HG02884 (cell line): Measurements from ENCODE around the gene DOCK6.

Experiments used
- ATAC-seq: cut with Tn5 transposase; IDR thresholded peaks from one replicate; pipeline ENCODE4 v1.9.1; 2021; ENCODE audit warnings: mild to moderate bottlenecking, moderate library complexity; ENCODE audit not compliant: unreplicated experiment

DOCK6 gene

DNA sequence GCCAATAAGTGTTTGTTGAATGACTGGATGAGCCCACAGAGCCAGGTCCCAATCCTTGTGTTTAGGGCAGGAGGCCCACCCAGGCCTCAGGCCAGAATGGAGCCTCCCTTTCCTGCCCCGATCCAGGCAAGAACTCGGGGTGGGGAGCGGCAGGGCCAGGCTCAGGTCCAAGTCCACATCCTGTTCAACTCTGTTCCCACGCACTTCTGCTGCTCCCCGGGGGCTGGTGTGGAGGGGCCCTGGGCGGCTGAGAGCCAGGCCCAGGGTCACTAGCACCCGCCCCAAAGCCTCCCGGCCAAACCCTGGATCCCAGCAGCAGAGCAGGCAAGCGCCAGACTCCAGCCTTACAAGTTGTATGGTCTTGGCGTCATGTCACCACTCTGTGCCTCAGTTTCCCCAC is 14.9 kb downstream of the DOCK6 start:
- no peak for ATAC-seq

DNA sequence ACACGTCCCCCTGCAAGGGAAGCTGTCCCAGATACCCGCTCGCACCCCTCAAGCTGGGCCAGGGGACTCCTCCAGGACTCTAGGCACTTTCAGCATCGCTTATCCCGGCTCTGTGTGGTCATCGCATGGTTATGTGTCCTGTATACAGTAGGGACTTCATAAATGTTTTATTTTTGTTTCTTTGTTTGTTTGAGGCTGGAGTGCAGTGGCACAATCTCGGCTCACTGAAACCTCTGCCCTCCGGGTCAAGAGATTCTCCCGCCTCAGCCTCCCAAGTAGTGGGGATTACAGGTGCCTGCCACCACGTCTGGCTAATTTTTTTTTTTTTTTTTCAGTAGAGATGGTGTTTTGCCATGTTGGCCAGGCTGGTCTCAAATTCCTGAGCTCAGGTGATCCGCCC is 15.4 kb downstream of the DOCK6 start:
- no peak for ATAC-seq

DNA sequence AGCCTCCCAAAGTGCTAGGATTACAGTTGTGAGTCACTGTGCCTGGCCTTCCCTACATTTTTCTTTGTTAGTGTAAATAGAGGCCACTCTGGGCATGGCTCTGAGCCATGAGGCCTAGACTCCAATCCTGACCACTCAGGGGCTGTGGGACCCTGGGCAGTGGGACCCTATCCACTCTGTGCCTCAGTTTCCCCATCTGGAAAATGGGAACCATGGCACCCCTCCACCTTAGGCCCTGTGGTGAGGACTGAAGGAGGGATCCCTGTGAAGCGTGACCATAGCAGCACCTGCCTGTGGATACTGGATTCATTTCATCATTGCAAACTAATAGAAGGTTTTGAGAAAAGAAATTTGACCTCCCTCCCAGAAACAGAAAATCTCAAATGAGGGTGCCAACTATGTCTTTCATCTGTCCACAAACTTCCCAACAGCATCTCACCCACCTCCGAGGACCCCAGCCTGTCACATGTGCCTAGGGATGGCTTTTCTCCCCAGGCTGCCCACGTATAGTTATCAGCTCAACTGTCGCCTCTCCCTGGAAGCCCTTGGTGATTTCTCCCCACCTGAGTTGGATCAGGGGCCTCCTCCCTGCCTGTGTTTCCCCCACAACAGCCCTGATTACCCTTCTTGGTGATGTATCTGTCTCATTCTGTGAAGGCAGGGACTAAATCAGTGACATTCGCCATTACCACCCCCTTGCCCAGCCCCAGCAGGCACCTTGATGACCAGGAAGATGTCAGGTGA is 17.3 kb downstream of the DOCK6 start:
- no peak for ATAC-seq

DNA sequence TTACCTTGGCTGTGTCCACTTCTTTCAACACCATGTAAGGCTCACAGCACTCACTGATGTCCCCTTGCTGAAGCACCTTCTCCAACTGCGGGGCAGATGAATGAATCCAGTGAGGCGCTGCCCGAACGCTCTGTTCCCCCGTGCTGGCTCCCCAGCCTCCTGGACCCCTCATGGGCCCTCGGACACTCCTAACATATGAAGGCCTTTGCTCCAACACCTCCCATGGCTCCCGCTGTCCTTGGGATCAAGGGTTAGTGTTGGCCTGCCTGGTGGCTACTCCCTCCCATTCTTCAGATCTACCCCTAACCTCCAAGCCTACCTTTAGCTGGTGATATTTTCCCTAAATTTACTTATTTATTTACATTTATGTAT is 18.5 kb downstream of the DOCK6 start:
- ATAC-seq = no peak

DNA sequence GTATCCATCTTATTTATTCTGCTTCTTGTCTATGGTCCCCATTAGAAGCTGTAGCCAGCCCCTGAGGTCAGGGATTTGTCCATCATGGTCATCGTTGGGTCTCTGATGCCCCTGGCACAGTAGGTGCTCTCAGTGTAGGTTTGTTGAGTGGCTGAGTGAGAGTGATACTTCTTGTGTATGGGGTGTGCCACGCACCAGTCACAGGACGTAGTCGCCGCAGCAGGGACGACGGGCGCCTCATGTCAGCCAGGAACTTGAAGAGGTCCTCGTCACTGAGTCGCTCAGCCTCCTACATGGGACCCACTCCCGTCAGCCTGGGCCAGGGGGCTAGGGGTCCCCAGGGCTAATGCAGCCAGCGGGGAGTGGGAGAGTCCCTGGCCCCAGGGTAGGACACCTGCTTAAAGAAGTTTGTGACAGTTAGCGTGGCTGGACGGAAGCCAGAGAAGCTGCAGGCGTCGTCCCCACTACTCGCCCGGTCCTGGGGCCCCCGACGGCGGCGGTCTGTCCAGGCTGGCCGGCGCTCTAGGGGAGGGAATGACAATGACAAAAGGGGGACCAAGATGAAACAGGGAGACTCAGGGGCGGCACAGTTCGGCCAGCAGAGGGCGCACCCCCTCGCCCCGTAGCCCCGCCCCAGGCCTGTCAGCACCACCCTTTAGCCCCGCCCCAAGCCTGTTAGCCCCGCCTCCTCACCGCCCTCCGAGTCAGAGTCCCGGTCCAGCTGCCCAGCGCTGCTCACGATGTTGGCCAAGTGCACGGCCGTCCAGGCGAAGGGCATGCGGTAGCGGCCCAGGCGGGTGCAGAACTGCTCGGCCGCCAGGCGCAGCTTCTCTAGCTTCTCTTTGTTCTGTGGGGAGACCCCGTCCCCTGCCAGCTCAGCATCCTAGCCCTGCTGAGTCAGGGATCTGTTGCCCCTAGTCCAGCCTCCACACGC is 19.2 kb downstream of the DOCK6 start:
- ATAC-seq = no peak

DNA sequence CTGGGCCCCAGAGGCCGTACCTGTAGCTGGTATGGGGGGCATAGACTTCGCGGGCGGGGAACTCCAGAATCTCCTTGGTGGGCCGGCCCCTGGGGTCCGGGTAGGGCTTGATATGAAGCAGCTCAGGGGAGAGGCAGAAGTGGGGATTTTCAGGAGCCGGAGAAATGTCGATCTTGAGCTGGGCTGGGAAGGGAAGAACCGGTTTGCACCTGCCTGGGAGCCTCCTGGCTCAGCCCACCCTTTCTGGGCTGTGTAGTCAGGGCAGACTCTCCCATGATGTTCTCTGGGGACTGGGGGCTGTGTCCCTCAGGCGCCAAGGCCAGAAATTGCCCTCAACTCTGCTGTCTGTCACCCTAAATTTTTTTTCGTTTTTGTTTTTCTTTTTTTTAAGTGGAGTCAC is 20.3 kb downstream of the DOCK6 start:
- no peak for ATAC-seq

DNA sequence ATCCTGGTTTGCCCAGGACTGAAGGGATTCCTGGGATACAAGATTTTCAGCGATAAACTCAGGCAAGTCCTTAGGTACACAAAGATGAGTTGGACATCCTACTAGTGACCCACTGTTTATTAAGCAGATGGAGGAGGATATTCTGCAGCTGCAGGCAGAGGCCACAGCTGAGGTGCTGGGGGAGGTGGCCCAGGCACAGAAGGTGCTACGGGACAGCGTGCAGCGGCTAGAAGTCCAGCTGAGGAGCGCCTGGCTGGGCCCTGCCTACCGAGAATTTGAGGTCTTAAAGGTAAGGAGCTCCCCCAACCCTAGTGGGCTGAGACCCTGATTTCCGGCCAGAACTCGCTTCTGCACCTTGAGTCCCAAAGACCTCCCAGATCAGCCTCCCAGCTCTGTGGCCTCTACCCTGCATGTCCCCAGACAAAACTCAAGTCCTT is 22.3 kb downstream of the DOCK6 start:
- no peak for ATAC-seq

DNA sequence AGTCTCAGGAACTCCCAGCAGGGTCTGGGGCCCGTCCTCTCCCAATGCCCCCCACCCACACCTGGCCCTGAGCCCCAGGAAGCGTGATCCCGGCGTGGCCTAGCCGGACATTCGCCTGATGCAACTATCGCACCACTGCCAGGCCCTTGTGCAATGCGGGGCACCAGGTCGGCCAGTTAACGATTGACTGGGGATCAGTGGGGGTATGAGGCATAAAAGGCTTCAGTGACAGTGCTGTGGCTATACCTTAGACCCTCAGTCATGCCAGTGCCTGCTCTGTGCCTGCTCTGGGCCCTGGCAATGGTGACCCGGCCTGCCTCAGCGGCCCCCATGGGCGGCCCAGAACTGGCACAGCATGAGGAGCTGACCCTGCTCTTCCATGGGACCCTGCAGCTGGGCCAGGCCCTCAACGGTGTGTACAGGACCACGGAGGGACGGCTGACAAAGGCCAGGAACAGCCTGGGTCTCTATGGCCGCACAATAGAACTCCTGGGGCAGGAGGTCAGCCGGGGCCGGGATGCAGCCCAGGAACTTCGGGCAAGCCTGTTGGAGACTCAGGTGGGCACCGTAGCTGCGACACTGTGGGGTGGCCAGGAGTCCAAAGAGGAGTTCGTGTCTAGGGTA is 22.8 kb downstream of the DOCK6 start, which contains the start of gene ANGPTL8:
TSS of gene ANGPTL8 (plus strand) at position 243 of the 624 bp plus-strand sequence. CDS start at position 262, 19 bp downstream.
- ATAC-seq = no peak

DNA sequence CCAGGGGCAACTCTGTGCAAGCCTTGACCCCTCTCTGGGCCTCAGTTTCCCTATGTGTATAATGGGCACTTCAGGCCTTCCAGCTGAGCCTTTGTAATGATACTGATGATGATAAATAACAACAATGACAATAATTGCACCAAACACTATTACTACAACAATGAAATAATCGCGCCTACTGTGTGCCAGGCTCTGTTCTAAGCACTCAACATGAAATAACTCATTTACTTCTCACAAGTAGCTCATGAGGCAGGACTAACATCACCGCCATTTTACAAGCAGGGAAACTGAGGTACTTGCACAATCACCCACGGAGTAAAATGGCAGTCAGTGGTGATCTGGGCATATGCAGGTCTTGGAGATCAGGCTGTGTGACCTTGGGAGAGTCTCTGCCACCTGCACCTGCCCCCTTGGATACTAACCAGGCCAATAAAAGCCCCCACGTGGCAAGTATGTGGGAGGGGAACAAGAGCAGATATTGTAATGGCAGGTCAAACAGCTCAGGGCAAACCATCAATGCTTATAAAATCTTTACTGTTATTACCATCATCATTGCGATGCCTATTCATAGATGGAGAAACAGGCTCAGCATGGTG is 23.4 kb downstream of the DOCK6 start:
- no peak for ATAC-seq

DNA sequence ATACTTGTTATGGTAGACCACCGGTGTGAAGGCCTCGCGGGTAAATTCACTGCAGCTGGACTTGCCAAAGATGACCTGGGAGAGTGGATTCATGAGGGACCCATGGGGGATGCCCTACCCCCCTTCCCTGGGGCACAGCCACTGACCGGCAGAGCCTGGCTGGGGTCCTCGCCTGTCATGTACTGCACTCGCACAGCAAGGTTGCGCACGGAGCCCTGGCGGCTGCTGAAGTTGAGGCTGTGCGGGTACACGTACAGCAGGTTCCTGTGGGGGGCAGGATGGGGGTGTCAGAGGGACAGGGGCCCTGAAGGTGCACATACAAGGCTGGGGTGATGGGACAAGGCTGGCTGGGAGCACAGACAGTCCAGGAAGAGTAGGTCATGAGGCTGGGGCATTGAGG is 24.3 kb downstream of the DOCK6 start:
- no peak for ATAC-seq

DNA sequence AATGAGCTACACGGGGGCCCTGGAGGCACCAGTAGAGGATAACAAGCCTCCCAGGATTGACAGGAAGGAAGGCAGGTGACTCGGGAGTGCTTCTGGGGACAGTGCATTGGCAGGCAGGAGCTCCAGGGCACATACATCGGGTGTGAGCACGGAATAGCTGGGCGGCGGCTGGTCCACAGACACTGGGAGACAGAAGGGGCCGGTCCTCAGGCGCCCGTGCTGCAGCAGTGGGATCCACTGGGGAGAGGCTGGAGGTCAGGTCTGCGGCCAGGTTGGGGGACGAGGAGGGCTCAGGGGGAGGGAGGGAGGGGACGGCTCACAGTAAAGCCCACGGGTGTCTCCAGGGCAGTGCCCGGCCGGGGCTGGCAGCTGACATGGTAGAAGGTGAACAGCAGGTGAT is 25.0 kb downstream of the DOCK6 start:
- ATAC-seq = no peak

DNA sequence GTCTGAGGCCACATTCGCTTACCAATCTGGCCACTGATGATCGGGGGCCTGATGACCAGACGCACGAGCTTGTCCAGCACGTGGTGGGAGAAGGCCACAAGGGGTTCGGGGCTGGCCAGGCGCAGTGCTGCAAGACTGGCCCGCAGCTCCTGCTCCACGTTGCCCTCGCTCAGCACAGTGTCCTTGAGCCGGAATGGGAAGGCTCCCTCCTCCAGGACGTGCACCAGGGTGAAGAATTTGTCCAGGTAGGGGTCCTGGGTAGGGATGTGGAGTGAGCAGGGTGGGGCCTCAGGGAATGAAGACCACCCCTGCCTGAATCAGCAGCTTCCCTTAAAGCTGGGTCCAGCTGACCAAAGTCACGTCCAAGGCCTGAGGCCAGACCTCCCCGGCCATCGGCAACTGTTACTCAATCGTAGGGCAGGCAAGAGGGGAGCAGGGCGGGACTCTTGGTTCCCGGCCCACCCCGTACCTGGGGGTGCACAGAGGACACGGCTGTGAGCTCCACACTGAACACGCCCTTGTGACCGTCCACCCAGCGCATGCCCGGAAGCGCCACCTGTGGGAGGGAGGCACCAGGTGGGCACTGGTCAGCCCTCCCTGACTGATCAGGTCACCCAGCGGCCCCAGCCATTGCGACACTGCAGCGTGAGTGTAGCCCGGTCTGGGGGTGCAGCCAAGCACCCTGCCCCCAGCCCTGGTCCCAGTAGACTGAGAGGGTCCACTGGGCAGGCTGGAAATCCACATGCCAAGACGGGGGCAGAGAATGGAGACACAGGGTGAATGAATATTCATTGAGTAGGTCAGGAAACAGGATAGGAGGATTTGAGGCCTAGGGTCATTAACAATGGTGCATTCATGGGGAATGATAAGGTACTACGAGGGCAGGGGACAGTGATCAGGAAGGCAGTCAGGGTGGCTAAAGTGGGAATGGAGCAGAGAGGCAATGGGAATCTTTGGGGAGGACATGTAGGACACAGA is 25.7 kb downstream of the DOCK6 start:
- ATAC-seq = no peak

DNA sequence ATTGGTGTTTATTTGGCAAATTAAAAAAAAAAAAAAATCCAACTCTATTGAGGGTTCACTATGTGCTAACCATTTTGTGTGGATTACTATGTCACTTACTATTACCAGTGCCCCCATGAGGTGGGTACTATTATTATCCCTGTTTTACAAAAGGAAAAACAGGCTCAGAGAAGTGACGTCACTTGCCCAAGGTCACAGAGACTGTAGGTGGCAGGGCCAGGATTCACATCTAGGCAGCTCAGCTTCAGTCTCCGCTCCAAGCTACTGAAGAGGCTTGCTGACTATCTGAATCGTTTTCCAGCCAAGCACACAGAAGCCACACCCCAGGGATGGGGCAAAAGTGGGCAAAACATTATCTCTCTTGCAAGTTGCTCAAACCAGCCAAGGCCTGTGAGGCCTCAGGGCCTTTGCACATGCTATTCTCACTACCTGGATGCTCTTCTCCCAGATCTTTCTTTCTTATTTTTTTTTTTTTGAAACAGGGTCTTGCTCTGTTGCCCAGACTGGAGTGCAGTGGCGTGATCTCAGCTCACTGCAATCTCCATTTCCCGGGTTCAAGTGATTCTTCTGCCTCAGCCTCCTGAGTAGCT is 27.7 kb downstream of the DOCK6 start:
- ATAC-seq = no peak

DNA sequence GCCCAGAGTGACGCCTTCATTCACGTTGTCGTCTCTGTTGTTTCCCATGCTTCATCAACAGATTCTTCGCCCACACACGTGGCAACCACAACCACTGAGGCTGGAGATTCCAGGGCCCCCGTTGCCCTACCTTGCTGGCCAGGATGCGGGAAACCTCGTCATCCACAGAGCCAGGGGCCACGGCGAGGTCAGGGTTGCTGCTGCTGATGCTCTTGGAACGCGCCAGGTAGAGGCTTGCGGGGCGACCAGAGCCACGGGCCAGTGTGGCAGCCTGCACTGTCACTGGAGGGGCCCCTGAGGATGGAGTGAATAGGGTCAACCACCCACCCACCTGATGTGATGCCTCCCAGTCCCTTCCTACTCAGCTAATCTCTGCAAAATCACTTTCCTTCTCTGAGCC is 29.3 kb downstream of the DOCK6 start:
- no peak for ATAC-seq

DNA sequence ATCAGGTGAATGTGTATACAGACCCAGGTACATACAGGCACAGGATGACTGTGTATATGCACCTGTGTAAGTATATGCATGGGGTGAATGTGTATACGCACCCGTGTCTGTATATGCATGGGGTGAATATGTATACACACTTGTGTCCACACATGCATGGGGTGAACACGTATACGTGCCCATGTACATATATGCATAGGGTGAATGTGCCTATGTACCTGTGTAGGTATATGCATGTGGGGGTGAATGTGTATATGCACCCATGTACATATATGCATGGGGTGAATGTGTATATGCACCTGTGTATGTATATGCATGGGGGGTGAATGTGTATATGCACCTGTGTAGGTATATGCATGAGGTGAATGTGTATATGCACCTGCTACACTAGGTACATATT is 29.8 kb downstream of the DOCK6 start:
- ATAC-seq = no peak

DNA sequence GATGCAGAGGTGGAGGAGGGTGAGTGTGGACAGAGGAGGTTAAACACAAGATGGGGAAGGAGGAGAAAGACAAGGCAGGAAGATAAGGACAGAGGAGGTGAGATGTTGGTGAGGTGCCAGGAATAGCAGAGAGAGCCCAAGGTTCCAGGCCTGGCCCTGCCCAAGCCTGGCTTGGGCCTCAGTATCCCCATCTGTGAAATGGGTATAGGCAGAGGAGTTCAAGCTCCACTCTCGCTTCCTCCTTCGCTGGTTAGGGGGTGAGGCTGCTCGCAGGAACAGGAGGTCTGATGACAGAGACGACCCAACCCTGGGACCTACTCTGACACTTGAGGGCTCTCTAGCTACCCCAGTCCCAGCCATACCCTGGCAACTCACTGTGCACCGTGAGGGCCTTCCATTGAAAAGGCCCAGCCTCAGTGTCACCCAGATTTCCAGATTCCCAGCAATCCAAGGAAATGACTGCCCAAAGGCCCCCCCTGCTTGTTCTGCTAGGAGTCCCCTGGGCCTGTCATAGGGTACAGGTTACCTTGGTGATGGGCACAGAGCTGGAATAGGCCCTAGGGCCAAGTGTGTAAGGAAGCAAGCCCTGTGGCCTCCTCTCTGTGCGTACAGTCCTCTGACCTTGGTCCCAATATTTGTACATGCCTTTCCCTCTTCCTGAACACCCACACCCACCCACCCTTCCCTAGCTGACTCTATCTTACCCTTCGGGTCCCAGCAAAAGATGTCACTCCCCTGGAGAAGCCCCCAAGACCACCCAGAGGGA is 31.5 kb downstream of the DOCK6 start:
- no peak for ATAC-seq

DNA sequence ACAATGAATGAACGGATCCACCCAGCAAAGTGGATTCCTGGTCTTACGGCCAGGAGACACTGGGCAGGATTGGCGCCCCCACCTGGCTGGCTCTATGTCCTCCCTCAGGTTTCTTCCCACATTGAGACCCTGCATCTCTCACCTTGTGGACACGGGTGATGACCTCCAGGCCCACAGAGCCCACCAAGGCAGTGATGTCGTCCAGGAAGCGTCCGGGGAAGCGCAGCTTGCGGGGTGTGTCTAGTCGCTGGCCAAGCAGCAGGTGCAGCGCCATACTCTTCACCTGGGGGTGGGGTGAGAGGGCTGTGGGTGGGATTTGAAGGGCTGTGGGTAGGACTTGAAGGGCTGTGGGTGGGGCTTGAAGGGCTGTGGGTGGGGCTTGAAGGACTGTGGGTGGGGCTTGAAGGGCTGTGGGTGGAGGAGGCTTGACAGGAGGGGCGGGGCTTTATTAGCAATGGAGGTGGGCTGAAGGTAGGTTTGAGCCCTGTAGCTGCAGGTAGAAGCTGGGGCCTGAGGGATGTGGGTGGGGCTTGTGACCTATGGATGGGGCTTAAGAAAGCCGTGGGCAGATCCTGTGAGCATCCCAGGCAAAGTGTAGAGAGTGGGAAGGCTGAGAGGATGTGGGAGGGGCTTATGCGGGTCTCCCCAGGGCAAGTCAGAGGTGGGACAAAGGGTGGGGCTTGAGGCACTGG is 35.0 kb downstream of the DOCK6 start:
- ATAC-seq = no peak

DNA sequence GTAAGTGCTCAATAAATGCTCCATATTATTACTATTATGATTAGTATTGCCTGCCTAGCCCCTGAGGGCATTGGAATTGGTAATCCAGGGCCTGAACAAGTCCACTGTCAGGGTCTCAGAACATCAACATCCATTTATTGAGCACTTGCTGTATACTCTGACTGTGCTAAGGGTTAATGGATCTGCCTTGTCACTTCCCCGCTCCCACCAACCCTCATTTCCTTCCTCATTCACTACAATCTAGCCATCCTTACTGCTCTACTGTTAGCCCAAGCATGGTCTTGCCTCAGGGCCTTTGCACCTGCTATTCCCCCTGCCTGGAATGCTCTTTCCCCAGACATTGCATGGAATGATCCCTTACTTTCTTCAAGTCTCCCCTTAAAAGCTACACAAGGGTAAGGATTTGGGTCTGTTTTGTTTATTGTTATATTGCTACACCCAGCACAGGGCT is 35.6 kb downstream of the DOCK6 start:
- no peak for ATAC-seq
